Ovary (tissue), 3 donors: ENCODE data around the gene IQSEC1.

Experiments
- CTCF ChIP-seq, 3 donors: fragments of 450-650 bp in 2 of 3; fragments of 200-600 bp in 1 of 3; IDR thresholded peaks; one replicate each; pipeline versions ENCODE4 v1.5.1 to v1.8.0; 2016 to 2022; ENCODE audit warnings: antibody characterized with exemption in 3 of 3, mild to moderate bottlenecking in 1 of 3
- EP300 ChIP-seq: sonication (generic); formaldehyde crosslinking; IDR thresholded peaks from one replicate; pipeline ENCODE4 v1.6.1; 2017; ENCODE audit warnings: antibody characterized with exemption
- POLR2A ChIP-seq: fragments of 450-650 bp; IDR thresholded peaks from one replicate; pipeline ENCODE4 v1.6.1; 2017; ENCODE audit warnings: antibody characterized with exemption, mild to moderate bottlenecking, moderate library complexity
- donor health status: DM: no; HTN: no; CAD: no.

- no peak for TF ChIP-seq POLR2A
- TF ChIP-seq EP300: no peak
- TF ChIP-seq CTCF (IDR thresholded peaks at IDR 0.05): no peak
Observed at GRCh38 chr3:13073326-13074005, at the start of gene IQSEC1.
